Nephron progenitor cell (in vitro differentiated cells): ENCODE data around the gene CORT.
A peak's percentile ranks its signal among the peaks of the same experiment; 100 is the strongest.
"Not testable (repeated sequence)": the region's sequence is repeated elsewhere in the genome, so short reads cannot be mapped to it uniquely, and the experiment has no call there.

Source experiments
- DNase-seq: peaks from one replicate; pipeline ENCODE4 v3.0.0; 2021
- H3K27ac Mint-ChIP-seq: 2 replicates; pipeline ENCODE4 v1.8.0; 2021; ENCODE audit warnings: mild to moderate bottlenecking, moderate library complexity, mixed read lengths
- H3K27me3 Mint-ChIP-seq: 2 replicates; pipeline ENCODE4 v1.8.0; 2021; ENCODE audit warnings: mild to moderate bottlenecking, low read depth, mixed read lengths; ENCODE audit not compliant: poor library complexity
- H3K36me3 Mint-ChIP-seq: 2 replicates; pipeline ENCODE4 v1.8.0; 2021; ENCODE audit warnings: low read depth, mixed read lengths
- H3K4me1 Mint-ChIP-seq: 2 replicates; pipeline ENCODE4 v1.8.0; 2021; ENCODE audit warnings: mixed read lengths
- H3K4me3 Mint-ChIP-seq: 2 replicates; pipeline ENCODE4 v1.8.0; 2021; ENCODE audit warnings: mild to moderate bottlenecking, moderate library complexity, mixed read lengths
- H3K9me3 Mint-ChIP-seq: 2 replicates; pipeline ENCODE4 v1.8.0; 2021; ENCODE audit warnings: mild to moderate bottlenecking, moderate library complexity, mixed read lengths
- TF ChIP-seq, protein P1 (sequence below): fragments of 200-600 bp; sonication (generic); IDR thresholded peaks from 2 replicates; pipeline ENCODE4 v1.5.0; 2021; ENCODE audit warnings: antibody characterized with exemption

Gene CORT

GRCh38 chr1:10419351-10419750 is 30.5 kb upstream of the CORT start:
- peak overlapping the region; percentile 78 for H3K27ac Mint-ChIP-seq
- H3K9me3 Mint-ChIP-seq, result no peaks in the 10 kb centered on the region
- no peak for DNase-seq
- H3K36me3 Mint-ChIP-seq, result peaks cover 67% of the 10 kb centered on the region
- TF ChIP-seq, protein P1, sequence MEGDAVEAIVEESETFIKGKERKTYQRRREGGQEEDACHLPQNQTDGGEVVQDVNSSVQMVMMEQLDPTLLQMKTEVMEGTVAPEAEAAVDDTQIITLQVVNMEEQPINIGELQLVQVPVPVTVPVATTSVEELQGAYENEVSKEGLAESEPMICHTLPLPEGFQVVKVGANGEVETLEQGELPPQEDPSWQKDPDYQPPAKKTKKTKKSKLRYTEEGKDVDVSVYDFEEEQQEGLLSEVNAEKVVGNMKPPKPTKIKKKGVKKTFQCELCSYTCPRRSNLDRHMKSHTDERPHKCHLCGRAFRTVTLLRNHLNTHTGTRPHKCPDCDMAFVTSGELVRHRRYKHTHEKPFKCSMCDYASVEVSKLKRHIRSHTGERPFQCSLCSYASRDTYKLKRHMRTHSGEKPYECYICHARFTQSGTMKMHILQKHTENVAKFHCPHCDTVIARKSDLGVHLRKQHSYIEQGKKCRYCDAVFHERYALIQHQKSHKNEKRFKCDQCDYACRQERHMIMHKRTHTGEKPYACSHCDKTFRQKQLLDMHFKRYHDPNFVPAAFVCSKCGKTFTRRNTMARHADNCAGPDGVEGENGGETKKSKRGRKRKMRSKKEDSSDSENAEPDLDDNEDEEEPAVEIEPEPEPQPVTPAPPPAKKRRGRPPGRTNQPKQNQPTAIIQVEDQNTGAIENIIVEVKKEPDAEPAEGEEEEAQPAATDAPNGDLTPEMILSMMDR, result no peak
- no peak overlapping the region for H3K4me3 Mint-ChIP-seq
- no peaks in the 10 kb centered on the region for H3K27me3 Mint-ChIP-seq
- peaks cover 21% of the 10 kb centered on the region for H3K4me1 Mint-ChIP-seq

- no peak for DNase-seq
- H3K27me3 Mint-ChIP-seq, result no peaks in the 10 kb centered on the region
- TF ChIP-seq, protein P1, result no peak
- no peaks in the 10 kb centered on the region for H3K9me3 Mint-ChIP-seq
- no peak overlapping the region for H3K27ac Mint-ChIP-seq
- no peak overlapping the region for H3K4me3 Mint-ChIP-seq
- H3K4me1 Mint-ChIP-seq, result peaks cover 34% of the 10 kb centered on the region
- peaks cover 57% of the 10 kb centered on the region for H3K36me3 Mint-ChIP-seq
Observed at GRCh38 chr1:10421637-10422036, 28.2 kb upstream of the CORT start.

DNA sequence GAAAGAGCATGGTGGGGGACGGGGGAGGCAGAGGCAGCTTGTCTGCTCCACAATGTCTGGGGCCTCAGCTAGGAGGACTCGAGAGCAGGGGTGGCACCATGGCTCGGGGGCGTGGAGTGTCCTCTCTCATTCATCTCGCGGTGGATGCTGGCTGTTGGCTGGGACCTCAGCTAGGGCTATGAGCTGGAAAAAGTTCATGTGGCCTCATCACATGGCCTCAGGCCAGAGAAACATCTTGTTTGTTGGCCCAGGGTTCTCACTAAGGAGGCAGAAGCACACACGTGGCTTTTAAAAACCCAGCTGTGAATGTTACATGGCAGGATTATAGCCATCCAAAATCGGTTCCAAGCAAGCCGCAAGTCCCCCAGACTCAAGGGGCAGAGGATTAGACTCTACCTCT is 25.8 kb upstream of the CORT start:
- no peak for DNase-seq
- Mint-ChIP-seq H3K27ac (peak overlapping the region; percentile 94), H3K9me3 (no peaks in the 10 kb centered on the region), H3K27me3 (no peaks in the 10 kb centered on the region), H3K36me3 (peaks cover 36% of the 10 kb centered on the region), H3K4me3 (no peak overlapping the region), H3K4me1 (peaks cover 41% of the 10 kb centered on the region)
- TF ChIP-seq, protein P1, result no peak

DNA sequence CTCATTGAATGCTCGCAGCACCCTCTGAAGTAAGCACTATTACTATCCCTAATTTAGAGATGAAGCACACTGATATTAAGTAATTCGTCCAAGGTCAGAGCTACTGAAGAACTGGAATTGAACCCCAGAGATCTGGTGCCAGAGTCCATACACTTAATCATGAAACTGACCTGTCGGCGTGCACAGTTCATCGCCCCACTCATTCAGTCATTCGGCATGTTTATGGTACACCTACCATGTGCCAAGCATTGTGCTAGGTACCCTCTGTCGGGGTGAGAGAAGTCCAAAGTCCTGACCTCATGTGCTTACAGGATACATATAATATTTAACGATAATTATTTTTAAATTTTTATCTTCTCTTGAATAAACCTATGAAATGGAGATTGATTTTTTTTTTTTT is 25.2 kb upstream of the CORT start:
- TF ChIP-seq, protein P1, result no peak
- Mint-ChIP-seq H3K4me3 (no peak overlapping the region), H3K27ac (peak overlapping the region; percentile 96), H3K4me1 (peaks cover 41% of the 10 kb centered on the region), H3K27me3 (no peaks in the 10 kb centered on the region), H3K36me3 (peaks cover 30% of the 10 kb centered on the region), H3K9me3 (no peaks in the 10 kb centered on the region)
- no peak for DNase-seq

DNA sequence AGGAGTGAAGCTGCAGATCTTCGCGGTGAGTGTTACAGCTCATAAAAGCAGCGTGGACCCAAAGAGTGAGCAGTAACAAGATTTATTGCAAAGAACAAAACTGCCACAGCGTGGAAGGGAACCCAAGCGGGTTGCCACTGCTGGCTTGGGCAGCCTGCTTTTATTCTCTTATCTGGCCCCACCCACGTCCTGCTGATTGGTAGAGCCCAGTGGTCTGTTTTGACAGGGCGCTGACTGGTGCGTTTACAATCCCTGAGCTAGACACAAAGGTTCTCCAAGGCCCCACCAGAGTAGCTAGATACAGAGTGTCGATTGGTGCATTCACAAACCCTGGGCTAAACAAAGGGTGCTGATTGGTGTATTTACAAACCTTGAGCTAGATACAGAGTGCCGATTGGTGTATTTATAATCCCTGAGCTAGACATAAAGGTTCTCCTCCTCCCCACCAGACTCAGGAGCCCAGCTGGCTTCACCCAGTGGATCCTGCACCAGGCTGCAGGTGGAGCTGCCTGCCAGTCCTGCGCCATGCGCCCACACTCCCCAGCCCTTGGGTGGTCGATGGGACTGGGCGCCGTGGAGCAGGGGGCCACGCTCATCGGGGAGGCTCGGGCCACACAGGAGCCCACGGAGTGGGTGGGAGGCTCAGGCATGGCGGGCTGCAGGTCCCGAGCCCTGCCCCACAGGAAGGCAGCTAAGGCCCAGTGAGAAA is 23.9 kb upstream of the CORT start:
- DNase-seq, H3K4me3 Mint-ChIP-seq, H3K27me3 Mint-ChIP-seq, H3K9me3 Mint-ChIP-seq: not testable (repeated sequence)
- Mint-ChIP-seq H3K27ac (peak overlapping the region; percentile 96), H3K4me1 (peaks cover 50% of the 10 kb centered on the region), H3K36me3 (peaks cover 18% of the 10 kb centered on the region)

DNA sequence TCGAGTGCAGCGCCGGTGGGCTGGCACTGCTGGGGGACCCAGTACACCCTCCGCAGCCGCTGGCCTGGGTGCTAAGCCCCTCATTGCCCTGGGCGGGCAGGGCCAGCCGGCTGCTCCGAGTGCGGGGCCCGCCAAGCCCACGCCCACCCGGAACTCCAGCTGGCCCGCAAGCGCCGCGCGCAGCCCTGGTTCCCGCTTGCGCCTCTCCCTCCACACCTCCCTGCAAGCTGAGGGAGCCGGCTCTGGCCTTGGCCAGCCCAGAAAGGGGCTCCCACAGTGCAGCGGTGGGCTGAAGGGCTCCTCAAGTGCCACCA is 23.3 kb upstream of the CORT start:
- not testable (repeated sequence) for H3K27me3 Mint-ChIP-seq, H3K9me3 Mint-ChIP-seq, H3K27ac Mint-ChIP-seq, H3K4me3 Mint-ChIP-seq, DNase-seq
- Mint-ChIP-seq H3K4me1 (peaks cover 50% of the 10 kb centered on the region), H3K36me3 (peaks cover 13% of the 10 kb centered on the region)

- DNase-seq, result no peak
- Mint-ChIP-seq H3K4me1 (peaks cover 51% of the 10 kb centered on the region), H3K9me3 (no peaks in the 10 kb centered on the region), H3K27me3 (no peaks in the 10 kb centered on the region), H3K36me3 (peaks cover 6% of the 10 kb centered on the region), H3K4me3 (no peak overlapping the region), H3K27ac (no peak overlapping the region)
- TF ChIP-seq, protein P1, result no peak
Observed at GRCh38 chr1:10428984-10429383, 20.8 kb upstream of the CORT start.
